ENCODE data around the gene ABCB11.

GRCh38 chr2:169009865-169010579, 21.1 kb downstream of the ABCB11 start:
- TF ChIP-seq POLR2A (IDR thresholded peaks at IDR 0.05) (no peak), CTCF (IDR thresholded peaks at IDR 0.05) (no peak), POLR2AphosphoS5 (IDR thresholded peaks at IDR 0.05) (no peak)

Data from breast epithelium (tissue), 3 donors.